Stimulated activated naive B cell treated with anti-CD40 and anti-IgM and Interleukin-4, amounts not matched to agents 10 μg/mL and 1 μg/mL and 100 μg/mL, for 72 hours (primary cell): Measurements from ENCODE around the gene ERGIC1.

Experiments used
- ATAC-seq, 2 donors: fragments of 150-1000 bp; cut with Tn5 transposase; replicated peaks; 2 replicates each; pipeline ENCODE4 v1.10.0; 2021; ENCODE audit warnings: moderate library complexity in 1 of 2
- DNase-seq: peaks from one replicate; pipeline ENCODE4 v3.0.0; 2021
- H3K27ac Mint-ChIP-seq: one replicate; pipeline ENCODE4 v1.8.0; 2022; ENCODE audit warnings: mild to moderate bottlenecking, mixed read lengths
- H3K27me3 Mint-ChIP-seq, 2 donors: one replicate each; pipeline ENCODE4 v1.8.0; 2022; ENCODE audit warnings: mixed read lengths in 2 of 2
- H3K36me3 Mint-ChIP-seq, 2 donors: one replicate each; pipeline ENCODE4 v1.8.0; 2022; ENCODE audit warnings: mixed read lengths in 2 of 2, mild to moderate bottlenecking in 1 of 2
- H3K4me1 Mint-ChIP-seq, 2 donors: one replicate each; pipeline ENCODE4 v1.8.0; 2022; ENCODE audit warnings: mixed read lengths in 2 of 2, mild to moderate bottlenecking in 1 of 2
- H3K4me3 Mint-ChIP-seq, 2 donors: one replicate each; pipeline ENCODE4 v1.8.0; 2022; ENCODE audit warnings: mild to moderate bottlenecking in 2 of 2, mixed read lengths in 2 of 2, moderate library complexity in 1 of 2
- H3K9me3 Mint-ChIP-seq, 2 donors: one replicate each; pipeline ENCODE4 v1.8.0; 2022; ENCODE audit warnings: mixed read lengths in 2 of 2, mild to moderate bottlenecking in 1 of 2

ERGIC1 gene

GRCh38 chr5:172830275-172830799, 3.7 kb upstream of the ERGIC1 start:
- DNase-seq (no peak), ATAC-seq (no peak)
- no peak overlapping the region for H3K4me3 Mint-ChIP-seq
- H3K36me3 Mint-ChIP-seq = peaks cover 10 to 15% of the 10 kb centered on the region in 2 donors
- no peaks in the 10 kb centered on the region for H3K27me3 Mint-ChIP-seq
- H3K9me3 Mint-ChIP-seq = peaks cover 14 to 15% of the 10 kb centered on the region in 2 donors
- H3K4me1 Mint-ChIP-seq = peaks cover 13 to 20% of the 10 kb centered on the region in 2 donors
- H3K27ac Mint-ChIP-seq = no peak overlapping the region

- Mint-ChIP-seq H3K27me3 (no peaks in the 10 kb centered on the region), H3K27ac (no peak overlapping the region), H3K36me3 (peaks cover 8 to 11% of the 10 kb centered on the region in 2 donors), H3K4me1 (peaks cover 21 to 27% of the 10 kb centered on the region in 2 donors), H3K4me3 (no peak overlapping the region), H3K9me3 (peaks cover 8% of the 10 kb centered on the region in 2 donors)
- no peak for DNase-seq
- no peak for ATAC-seq
Measured at GRCh38 chr5:172830876-172831662, 3.0 kb upstream of the ERGIC1 start.

GRCh38 chr5:172832383-172833315, 1.4 kb upstream of the ERGIC1 start:
- no peaks in the 10 kb centered on the region for H3K27me3 Mint-ChIP-seq
- peaks cover 0 to 15% of the 10 kb centered on the region in 2 donors for H3K36me3 Mint-ChIP-seq
- H3K4me1 Mint-ChIP-seq = peaks cover 34 to 41% of the 10 kb centered on the region in 2 donors
- DNase-seq (no peak), ATAC-seq (no peak)
- no peaks in the 10 kb centered on the region for H3K9me3 Mint-ChIP-seq
- H3K4me3 Mint-ChIP-seq = peak overlapping the region in 1 of 2 donors; percentile 91
- H3K27ac Mint-ChIP-seq = peak overlapping the region; percentile 91

- no peak for ATAC-seq
- Mint-ChIP-seq H3K27me3 (no peaks in the 10 kb centered on the region), H3K36me3 (peaks cover 0 to 21% of the 10 kb centered on the region in 2 donors), H3K9me3 (no peaks in the 10 kb centered on the region), H3K4me3 (peak overlapping the region; percentile 91 to 95), H3K27ac (peak overlapping the region; percentile 91), H3K4me1 (peaks cover 39 to 44% of the 10 kb centered on the region in 2 donors)
- no peak for DNase-seq
Measured at GRCh38 chr5:172833372-172833685, 722 bp upstream of the ERGIC1 start.

- ATAC-seq (peak; percentile 61 to 66), DNase-seq (peak; percentile 29)
- peak overlapping the region; percentile 91 to 95 for H3K4me3 Mint-ChIP-seq
- H3K36me3 Mint-ChIP-seq = peaks cover 0 to 27% of the 10 kb centered on the region in 2 donors
- H3K27ac Mint-ChIP-seq = peak overlapping the region; percentile 95
- H3K4me1 Mint-ChIP-seq = peaks cover 41 to 47% of the 10 kb centered on the region in 2 donors
- no peaks in the 10 kb centered on the region for H3K27me3 Mint-ChIP-seq
- H3K9me3 Mint-ChIP-seq = no peaks in the 10 kb centered on the region
Measured at GRCh38 chr5:172834415-172835289, 601 bp downstream of the ERGIC1 start.

- H3K4me3 Mint-ChIP-seq = peak overlapping the region; percentile 91 to 95
- DNase-seq = peak; percentile 26
- H3K27ac Mint-ChIP-seq = peak overlapping the region; percentile 95
- H3K4me1 Mint-ChIP-seq = peaks cover 45 to 55% of the 10 kb centered on the region in 2 donors
- no peaks in the 10 kb centered on the region for H3K9me3 Mint-ChIP-seq
- H3K36me3 Mint-ChIP-seq = peaks cover 2 to 33% of the 10 kb centered on the region in 2 donors
- no peaks in the 10 kb centered on the region for H3K27me3 Mint-ChIP-seq
- ATAC-seq = peak; percentile 0 to 1
Measured at GRCh38 chr5:172835290-172835993, 1.4 kb downstream of the ERGIC1 start.

GRCh38 chr5:172835994-172836356, 1.9 kb downstream of the ERGIC1 start:
- ATAC-seq (no peak), DNase-seq (no peak)
- no peaks in the 10 kb centered on the region for H3K9me3 Mint-ChIP-seq
- peak overlapping the region; percentile 95 for H3K27ac Mint-ChIP-seq
- H3K4me1 Mint-ChIP-seq = peaks cover 48 to 60% of the 10 kb centered on the region in 2 donors
- H3K4me3 Mint-ChIP-seq = peak overlapping the region; percentile 91 to 95
- no peaks in the 10 kb centered on the region for H3K27me3 Mint-ChIP-seq
- H3K36me3 Mint-ChIP-seq = peaks cover 2 to 33% of the 10 kb centered on the region in 2 donors

GRCh38 chr5:172837640-172838039, 3.6 kb downstream of the ERGIC1 start:
- no peaks in the 10 kb centered on the region for H3K9me3 Mint-ChIP-seq
- ATAC-seq = peak; percentile 62 to 74
- H3K27ac Mint-ChIP-seq = peak overlapping the region; percentile 95
- DNase-seq = peak; percentile 55
- H3K4me3 Mint-ChIP-seq = peak overlapping the region; percentile 77 to 95
- H3K4me1 Mint-ChIP-seq = peaks cover 50 to 65% of the 10 kb centered on the region in 2 donors
- peaks cover 4 to 41% of the 10 kb centered on the region in 2 donors for H3K36me3 Mint-ChIP-seq
- H3K27me3 Mint-ChIP-seq = no peaks in the 10 kb centered on the region

- peaks cover 48 to 62% of the 10 kb centered on the region in 2 donors for H3K4me1 Mint-ChIP-seq
- ATAC-seq = no peak
Measured at GRCh38 chr5:172838151-172838875, 4.3 kb downstream of the ERGIC1 start.

GRCh38 chr5:172839669-172840431, 5.8 kb downstream of the ERGIC1 start:
- Mint-ChIP-seq H3K9me3 (no peaks in the 10 kb centered on the region), H3K4me1 (peaks cover 59 to 73% of the 10 kb centered on the region in 2 donors), H3K36me3 (peaks cover 13 to 51% of the 10 kb centered on the region in 2 donors), H3K27me3 (no peaks in the 10 kb centered on the region), H3K4me3 (no peak overlapping the region), H3K27ac (peak overlapping the region; percentile 51)
- no peak for ATAC-seq
- DNase-seq = no peak

More at GRCh38 chr5:172838151-172838875, 4.3 kb downstream of the ERGIC1 start:
- peak overlapping the region; percentile 77 to 95 for H3K4me3 Mint-ChIP-seq
- peaks cover 6 to 44% of the 10 kb centered on the region in 2 donors for H3K36me3 Mint-ChIP-seq
- DNase-seq = no peak
- H3K9me3 Mint-ChIP-seq = no peaks in the 10 kb centered on the region
- H3K27me3 Mint-ChIP-seq = no peaks in the 10 kb centered on the region
- peak overlapping the region; percentile 95 for H3K27ac Mint-ChIP-seq

GRCh38 chr5:172840432-172841154, 6.5 kb downstream of the ERGIC1 start:
- Mint-ChIP-seq H3K36me3 (peaks cover 13 to 52% of the 10 kb centered on the region in 2 donors), H3K4me1 (peaks cover 57 to 73% of the 10 kb centered on the region in 2 donors), H3K9me3 (no peaks in the 10 kb centered on the region), H3K4me3 (no peak overlapping the region), H3K27me3 (no peaks in the 10 kb centered on the region), H3K27ac (peak overlapping the region; percentile 51)
- no peak for DNase-seq
- ATAC-seq = no peak
